Stomach (tissue), 4 donors: ENCODE results near the gene CYP46A1.

Source experiments
- CTCF ChIP-seq, 7 experiments: fragments of 450-650 bp in 4 of 7; fragments of 200-600 bp in 3 of 7; sonication (generic) in 3 of 7; IDR thresholded peaks; one replicate each; pipeline ENCODE4 v1.5.1; 2016 to 2019; ENCODE audit warnings: antibody characterized with exemption in 7 of 7, control low read depth in 2 of 7, mild to moderate bottlenecking in 1 of 7
- POLR2AphosphoS5 ChIP-seq, 3 donors: sonication (generic); formaldehyde crosslinking; IDR thresholded peaks; one replicate each; pipeline ENCODE4 v1.6.1; 2016; ENCODE audit warnings: antibody characterized with exemption in 3 of 3

- TF ChIP-seq CTCF (IDR thresholded peaks at IDR 0.05): no peak
- no peak for TF ChIP-seq POLR2AphosphoS5 (IDR thresholded peaks at IDR 0.05)
Measured at GRCh38 chr14:99698236-99698635, 14.1 kb downstream of the CYP46A1 start.
